ENCODE measurements around the gene KCNQ2. TPM values are rescaled to one million over a fixed set of nuclear protein-coding genes. Genes with fewer than 3 reads are reported as not detected.

Gene KCNQ2
- total RNA-seq, 1 donor from 2014 or later, result not detected

DNA sequence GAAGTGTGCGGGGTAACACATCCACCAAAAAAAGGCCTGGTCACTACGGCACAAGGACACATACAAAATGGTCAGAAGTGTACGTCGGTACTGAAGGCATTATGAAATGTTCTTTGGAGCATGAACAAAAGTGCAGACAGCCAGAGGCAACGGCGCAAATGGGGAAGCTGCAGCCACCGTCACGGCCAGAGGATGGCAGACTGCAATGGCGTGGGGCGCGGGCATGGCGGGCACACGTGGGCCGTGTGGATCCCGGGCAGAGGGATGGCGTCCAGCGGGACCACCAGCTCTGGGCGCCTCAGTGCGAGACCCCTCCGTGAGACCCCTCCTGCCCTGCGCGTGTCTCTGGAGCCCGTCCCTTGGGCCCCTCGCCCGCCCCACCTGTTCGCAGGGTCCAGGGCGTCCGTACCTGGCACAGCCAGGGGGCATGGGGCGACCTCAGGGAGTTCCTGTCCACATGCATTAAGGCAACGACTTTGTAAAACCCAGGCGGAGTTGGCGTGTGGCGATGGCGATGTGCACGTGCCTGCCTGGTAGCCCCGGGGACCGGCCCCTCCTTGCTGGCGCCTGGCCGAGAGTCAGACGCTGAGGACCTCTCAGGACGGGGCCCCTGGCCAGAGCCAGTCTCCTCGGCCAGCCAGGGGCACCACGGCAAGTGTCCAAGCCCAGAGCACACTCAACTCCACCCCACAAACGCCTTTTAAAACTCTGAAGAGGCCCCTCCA, 71.8 kb downstream of the KCNQ2 start:
- no peak for DNase-seq (ENCODE audit: low spot score)
- intact Hi-C loops (cut with DNase I), result no loop called here
- ATAC-seq, result no peak

DNA sequence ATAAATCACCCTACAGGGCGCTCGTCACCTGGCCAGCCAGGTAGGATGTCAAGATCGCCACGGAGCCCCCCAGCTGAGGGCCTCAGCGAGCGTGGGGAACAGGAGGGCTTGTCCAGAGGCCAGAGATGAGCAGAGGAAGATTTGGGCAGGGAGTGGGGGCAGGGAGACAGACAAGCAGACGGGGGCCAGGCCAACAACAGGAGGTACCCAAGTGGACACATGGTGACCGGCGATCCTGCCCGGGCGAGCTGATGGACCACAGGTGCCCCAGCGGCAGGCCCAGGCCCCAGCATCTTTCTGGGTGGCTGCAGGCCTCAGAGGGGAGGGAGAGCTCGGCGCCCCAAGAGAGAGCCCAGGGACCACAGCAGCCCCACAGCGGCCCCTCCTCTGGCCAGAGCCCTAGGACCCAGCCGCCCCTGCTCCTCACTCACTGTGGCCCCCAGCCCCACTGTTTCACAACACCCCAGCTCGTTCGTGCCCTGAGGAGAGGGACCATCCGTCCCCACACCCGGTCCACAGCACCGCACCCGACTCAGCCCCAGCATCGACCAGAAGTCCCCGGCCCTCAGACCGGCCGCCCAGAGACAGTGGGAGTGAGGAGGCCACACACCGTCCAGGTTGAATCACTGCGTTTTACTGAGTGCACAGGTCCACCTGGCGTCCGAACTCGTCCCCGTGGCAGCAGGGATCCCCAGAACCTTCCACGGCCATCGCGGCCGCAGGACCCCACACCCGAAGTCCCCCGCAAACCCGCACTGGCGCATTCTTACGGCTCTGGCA, 72.7 kb downstream of the KCNQ2 start:
- intact Hi-C loops (cut with DNase I), result no loop called here
- ATAC-seq (no peak), DNase-seq (ENCODE audit: low spot score) (no peak)

DNA sequence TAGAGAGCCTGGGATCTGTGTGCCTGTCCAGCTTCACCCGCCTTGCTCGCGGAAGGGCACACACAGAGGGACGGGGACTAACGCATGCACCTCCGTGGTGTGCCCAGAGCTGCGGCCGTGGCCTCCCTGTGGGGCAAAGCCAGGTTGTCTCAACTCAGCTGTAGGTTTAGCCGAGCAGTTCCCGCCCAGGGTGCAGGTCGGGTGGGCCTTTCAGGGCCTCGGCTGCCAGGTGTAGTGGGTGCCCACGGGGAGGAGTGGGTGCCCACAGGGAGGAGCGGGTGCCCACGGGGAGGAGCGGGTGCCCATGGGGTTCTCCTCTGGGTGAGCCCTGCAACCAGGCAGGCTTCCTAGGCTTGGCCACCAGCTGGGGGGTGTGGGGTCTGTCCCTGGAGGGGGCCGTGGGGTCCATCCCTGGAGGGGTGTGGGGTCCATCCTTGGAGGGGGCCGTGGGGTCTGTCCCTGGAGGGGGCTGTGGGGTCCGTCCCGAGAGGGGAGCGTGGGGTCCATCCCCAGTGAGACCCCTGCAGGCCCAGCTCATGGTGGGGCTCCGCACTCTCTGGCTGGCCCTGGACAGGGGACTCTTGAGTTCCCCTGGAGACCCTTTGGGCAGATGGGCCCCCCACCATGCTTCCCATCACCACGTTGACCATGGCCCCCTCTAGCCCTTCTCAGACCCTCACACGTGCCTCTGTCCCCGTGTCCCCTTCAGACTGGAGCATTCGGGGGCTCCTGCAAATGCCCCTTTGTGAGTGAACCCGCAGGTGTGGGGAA, 73.5 kb downstream of the KCNQ2 start:
- intact Hi-C loops (cut with DNase I), result no loop called here
- DNase-seq (ENCODE audit: low spot score) (no peak), ATAC-seq (no peak)

DNA sequence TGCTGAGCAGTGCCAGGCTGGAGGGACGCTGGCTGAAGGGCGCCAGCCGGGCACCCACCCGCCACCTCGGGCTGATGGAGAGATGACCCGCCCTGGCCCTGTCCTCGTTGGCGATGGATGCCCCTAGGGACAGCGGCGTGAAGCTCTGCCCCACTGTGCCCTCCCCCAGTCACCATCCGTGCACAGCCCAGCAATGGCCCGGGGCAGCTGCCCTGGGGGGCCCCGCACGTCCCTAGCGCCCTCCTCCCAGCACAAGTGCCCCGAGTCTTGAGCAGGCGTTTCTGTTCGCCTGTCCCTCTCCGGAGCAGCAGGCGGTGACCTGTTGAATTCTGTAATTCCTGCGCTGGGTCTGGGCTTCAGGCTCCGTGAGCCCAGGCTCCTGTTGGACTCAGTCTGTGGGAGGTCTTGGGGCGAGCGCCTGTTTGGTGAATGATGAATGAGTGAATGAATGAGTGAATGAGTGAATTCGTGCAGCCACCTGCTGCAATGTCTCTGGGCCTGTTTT, 74.5 kb downstream of the KCNQ2 start:
- intact Hi-C loops (cut with DNase I), result no loop called here

DNA sequence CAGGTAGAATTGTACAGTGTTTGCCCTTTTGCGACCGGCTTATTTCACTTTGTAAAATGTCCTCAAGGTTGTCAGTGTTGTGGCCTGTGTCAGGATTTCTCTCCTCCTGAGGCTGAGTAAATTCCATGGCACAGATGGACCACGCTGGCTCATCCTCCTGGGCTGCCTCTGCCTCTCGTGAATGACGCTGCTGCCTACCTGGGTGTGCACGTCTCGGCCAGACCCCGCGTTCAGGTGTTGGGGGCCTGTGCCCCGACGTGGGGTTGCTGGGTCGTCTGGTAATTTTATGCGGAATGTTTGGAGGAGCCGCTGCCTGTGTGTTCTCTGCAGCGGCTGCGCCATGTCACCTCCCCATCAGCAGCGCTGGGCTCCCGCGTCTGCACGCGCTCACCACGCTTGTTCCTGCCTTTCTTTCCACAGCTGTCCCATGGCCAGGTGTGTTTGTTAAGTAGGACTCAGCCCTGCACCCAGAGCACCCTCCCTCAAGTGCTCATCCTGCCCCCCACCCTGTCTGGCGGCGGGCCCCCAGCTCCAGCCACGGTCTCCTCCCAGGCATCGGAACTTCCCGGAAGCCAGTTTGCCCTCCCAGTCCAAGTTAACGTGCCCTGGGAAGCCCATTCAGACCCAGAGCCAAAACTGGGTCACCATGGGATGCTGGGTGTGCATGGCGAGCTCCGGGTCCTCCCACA, 75.2 kb downstream of the KCNQ2 start:
- intact Hi-C loops (cut with DNase I), result no loop called here
- ATAC-seq, result no peak
- DNase-seq (ENCODE audit: low spot score), result no peak

More for the DNA sequence above, 74.5 kb downstream of the KCNQ2 start:
- DNase-seq (ENCODE audit: low spot score), result no peak
- ATAC-seq, result no peak

DNA sequence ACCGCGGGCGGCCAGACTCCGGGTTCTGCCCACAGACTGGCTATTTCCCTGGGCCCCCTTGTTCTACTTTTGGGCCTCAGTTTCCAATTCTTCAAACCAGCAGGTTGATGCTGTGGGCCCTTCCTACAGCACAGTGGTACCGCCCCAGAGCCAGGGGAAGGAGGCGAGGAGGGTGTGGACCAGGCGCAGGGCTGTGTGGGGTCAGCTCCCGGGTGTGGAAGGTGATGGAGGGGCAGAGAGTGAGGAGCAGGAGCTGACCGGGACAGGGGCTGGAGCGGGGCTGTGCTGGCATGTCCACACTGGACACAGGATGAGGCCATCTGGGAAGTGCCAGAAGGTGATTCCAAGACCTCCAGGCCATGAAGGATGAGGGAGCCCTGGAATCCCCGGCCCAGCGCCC, 76.2 kb downstream of the KCNQ2 start:
- DNase-seq (ENCODE audit: low spot score), result no peak
- no peak for ATAC-seq
- intact Hi-C loops (cut with DNase I), result no loop called here

DNA sequence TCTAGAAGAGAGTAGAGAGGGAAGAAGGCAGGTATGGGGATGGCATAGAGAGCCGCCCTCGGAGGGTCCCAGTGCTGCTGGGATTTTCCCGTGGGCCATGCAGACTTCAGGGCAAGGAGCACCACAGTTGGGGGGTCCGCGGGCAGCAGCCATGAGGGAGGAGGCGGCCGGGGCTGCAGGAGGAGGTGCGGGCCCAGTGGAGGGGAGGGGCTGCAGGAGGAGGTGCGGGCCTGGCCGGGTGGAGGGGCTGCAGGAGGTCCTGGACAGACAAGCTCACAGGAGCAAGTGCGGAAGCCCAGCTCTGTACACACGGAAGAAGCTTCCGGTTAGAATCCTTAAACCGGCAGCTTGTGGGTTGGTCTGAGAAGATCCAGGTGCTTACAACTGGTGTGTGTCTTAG, 76.7 kb downstream of the KCNQ2 start:
- intact Hi-C loops (cut with DNase I), result no loop called here
- no peak for ATAC-seq
- no peak for DNase-seq (ENCODE audit: low spot score)

DNA sequence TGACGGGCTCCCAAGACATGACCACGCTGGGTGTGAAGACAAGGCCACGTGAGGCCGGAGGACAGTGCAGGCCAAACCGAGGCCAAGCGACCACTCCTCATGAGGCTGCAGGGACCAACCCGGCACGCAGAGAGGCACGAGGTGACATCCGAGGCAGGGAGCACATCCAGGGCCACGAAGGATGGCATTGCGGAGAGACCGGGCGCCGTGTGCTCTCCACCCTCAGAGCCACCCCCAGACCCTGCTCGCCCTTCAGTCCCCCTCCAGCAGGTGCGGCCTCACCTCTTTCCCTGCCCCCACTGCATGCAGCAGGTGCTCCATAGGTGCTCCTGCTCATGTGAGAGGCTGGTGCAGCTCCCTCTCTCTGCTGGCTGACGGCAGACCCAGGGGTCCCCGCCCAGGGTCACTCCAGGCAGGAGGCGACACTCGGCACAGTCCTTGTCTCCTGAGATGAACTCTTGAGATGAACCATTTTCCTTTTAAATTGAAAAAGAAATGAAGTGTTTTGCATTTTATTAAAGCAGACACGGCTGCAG, 77.5 kb downstream of the KCNQ2 start:
- ATAC-seq (no peak), DNase-seq (ENCODE audit: low spot score) (no peak)
- intact Hi-C loops (cut with DNase I), result no loop called here

DNA sequence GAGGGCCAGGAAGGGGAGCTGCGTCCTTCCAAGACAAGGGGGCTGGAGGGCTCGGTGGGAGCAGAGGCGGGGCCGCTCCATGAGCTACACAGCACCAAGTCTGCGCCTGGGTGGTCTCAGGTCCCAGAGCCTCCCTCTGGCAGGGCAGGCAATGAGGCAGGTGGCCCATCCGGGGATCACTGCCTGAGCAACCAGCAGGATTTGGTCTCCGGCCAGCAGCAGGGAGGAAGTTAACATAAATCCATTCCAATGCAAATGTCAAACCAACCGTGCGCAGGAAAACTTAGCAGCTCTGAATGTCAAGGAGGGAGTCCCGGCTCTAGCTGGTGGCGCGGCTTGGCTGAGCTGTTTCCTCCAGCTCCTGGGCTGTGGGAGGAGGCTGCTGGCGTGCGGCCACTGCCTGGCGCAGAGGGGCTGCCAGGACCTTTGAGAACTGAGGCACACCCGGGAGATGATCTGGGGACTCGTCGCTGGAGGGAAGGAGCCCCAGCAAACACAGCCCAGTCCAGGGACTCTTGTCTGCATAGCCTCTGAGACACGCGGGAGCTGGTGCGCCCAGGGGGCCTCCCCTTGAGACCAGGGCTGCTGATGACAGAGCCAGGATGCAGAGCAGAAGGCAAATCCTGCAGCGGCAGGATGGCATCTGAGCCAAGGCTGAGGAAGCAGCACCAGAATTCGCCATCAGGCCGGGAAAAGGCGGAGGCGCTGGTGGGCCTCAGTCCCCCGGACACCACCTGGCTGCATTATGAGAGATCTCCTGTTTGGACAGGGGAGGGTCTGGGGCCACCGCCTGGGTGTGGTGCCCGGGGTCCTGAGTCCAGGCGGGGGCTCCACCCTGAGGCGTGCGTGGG, 78.2 kb downstream of the KCNQ2 start:
- no peak for DNase-seq (ENCODE audit: low spot score)
- no peak for ATAC-seq
- intact Hi-C loops (cut with DNase I), result no loop called here

DNA sequence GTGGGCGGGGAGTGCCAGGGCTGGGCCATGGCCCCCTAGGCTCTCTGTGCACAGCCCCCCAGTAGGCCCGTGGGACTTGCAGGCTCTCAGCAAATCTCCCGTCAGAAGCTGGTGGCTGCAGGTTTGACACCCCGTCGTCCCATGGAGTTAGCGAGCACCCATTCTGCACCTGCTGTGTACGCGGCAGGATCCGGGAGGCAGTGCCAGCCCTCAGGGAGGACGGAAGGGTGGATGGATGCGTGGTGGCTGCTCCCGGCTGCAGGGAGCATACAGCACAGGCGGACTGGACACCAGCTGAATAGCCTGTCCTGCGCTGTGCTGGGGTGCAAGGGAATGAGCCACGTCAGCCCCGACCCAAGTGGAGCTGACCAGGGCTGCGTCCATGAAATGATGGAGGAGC, 78.9 kb downstream of the KCNQ2 start:
- no peak for ATAC-seq
- DNase-seq (ENCODE audit: low spot score), result no peak
- intact Hi-C loops (cut with DNase I), result no loop called here

DNA sequence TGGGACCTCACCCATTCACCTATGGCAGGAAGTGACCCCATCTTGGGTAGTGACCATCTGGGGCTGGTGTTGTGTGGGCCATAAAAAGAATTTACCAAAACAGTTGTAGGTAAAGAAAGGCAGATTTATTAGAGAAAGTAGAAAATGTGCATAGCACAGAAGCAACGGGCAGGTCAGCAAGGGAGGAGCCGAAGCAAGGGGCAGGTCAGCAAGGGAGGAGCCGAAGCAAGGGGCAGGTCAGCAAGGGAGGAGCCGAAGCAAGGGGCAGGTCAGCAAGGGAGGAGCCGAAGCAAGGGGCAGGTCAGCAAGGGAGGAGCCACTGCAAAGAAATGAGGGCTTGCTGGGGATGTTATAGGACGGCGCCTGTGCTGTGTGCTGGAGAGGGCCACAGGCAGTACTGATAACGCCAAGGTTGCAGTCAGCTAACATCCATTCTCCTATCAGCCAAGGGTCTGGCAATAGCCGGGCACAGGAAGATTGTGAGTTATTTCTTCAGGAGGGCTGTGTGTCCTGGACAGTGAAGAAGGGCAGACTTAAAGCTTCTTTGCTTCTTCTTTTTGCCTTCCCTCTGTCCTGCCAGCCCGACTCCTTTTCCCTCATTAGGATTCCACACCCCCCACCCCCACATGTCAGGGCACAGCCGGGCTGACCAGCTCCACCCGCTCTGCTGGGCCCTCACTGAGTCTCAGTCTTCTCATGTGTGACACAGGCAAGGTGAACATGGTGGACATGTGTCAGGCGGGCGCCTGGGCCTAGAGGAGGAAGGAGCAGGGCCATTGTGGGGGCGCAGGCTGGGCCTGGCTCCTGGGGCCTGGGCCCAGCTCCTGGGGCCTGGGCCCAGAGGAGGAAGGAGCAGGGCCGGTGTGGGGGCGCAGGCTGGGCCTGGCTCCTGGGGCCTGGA, 79.7 kb downstream of the KCNQ2 start:
- no peak for DNase-seq (ENCODE audit: low spot score)
- no peak for ATAC-seq
- intact Hi-C loops (cut with DNase I), result no loop called here

DNA sequence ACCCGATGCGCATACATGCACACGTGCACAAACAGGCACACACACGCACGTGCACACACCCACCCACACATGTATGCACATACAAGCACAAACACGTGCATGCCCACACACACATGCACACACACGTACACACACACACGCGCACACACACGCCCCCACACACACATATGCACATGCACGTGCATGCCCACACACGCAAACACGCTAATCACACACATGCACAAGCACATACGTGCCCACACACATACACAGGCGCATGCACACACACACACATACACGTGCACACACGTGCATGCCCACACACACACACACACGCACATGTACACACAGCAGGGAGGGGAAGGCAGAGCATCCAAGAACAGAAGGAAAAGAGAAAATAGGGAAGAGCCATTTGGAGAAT, 84.5 kb downstream of the KCNQ2 start:
- intact Hi-C loops (cut with DNase I), result no loop called here
- no peak for ATAC-seq
- no peak for DNase-seq (ENCODE audit: low spot score)

DNA sequence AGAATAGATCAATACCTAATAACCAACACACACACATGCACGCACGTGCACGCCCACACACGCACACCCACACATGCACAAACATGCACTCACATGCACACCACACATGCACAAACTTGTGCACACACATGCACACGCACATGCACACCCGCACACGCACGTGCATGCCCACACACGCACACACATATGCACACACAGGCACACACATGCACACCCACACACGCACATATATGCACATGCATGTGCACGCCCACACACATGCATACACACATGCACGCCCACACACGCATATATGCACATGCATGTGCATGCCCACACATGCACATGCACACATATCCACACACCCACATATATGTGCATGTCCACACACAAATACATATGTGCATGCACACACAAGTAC, 85.1 kb downstream of the KCNQ2 start:
- DNase-seq (ENCODE audit: low spot score), result no peak
- ATAC-seq, result no peak
- intact Hi-C loops (cut with DNase I), result no loop called here

DNA sequence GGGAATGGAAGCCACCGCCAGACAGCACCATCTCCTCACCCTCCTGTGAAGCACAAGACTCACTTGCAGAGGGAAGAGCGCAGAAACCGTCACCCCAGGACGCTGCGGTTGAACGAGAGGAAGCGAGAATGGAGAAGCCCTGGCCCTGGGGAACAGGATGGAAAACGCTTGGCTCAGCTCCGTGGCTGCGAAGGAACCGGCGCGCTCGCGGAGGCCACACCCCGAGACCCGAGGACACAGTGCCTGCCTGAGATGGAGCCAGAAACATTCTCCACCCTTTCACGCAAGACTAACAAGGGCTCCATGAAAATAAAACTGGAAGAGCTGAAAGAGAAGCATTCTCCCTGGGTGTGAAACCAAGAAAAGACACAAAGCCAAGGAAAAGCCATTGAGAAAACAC, 86.0 kb downstream of the KCNQ2 start:
- intact Hi-C loops (cut with DNase I), result no loop called here
- no peak for DNase-seq (ENCODE audit: low spot score)
- no peak for ATAC-seq

DNA sequence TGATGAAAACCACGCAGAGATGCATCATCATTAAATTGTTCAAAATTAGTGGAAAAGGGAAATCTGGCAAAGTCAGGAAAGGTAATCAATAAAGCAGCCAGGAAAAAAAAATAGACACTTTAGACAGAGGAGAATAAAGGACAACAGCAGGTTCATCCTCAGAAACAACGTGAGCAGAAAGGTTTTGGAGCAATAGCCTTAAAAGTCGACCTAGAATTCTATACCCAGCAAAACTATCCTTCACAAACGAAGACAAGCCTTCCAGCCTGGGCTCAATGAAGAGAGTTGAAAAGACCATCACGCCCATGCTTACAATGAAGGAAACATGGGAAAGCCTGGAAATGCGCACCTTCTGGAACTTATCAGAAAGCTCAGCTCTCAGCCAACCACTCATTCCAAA, 86.6 kb downstream of the KCNQ2 start:
- DNase-seq (ENCODE audit: low spot score) (no peak), ATAC-seq (no peak)
- intact Hi-C loops (cut with DNase I), result no loop called here

DNA sequence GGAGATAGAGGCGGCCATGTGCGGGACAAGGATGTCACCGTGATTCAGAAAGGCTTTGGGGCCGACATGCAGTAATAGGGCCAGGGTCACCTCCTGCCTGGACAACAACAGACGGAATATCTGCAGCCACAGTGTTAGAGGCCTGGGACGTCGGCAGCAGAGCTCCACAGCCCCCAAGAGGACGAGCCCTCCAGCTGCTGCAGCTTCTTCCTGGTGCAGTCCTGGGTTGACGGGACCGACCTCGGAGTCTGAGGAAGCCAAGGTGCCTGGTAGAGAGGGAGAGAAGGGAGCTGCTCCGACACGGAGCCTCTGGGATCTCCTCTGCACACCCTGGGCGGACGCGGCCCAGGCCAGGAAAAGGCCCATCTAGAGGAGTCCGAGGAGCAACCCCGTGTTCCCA, 88.1 kb downstream of the KCNQ2 start:
- DNase-seq (ENCODE audit: low spot score), result no peak
- intact Hi-C loops (cut with DNase I), result no loop called here
- ATAC-seq, result no peak

DNA sequence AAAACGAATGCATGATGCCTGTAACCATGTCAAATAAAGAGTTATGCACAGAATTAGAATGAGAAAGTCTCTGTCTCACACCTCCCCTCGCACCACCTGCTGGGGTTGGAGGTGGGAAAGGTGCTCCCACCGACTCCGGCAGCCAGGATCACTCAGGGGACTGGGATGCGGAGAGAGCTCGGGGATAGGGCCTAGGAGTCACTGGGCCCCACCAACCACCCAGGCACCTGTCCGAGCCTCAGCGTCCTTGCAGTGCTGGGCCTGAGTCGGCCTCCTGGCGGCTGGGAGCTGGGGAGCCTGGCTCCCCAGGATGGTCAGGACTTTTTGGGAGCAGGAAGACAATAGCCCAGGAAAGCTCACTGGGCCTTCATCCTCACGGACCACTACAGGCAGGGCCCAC, 88.9 kb downstream of the KCNQ2 start:
- no peak for DNase-seq (ENCODE audit: low spot score)
- intact Hi-C loops (cut with DNase I), result no loop called here
- ATAC-seq, result no peak

Data from sciatic nerve (tissue), 2 donors.